ENCODE results near the gene SIK1. TPM values are rescaled to one million over a fixed set of nuclear protein-coding genes. Genes with fewer than 3 reads are reported as not detected.
"Not testable (repeated sequence)": the region's sequence is repeated elsewhere in the genome, so short reads cannot be mapped to it uniquely, and the experiment has no call there.

SIK1 gene
- polyA plus RNA-seq = 24.6 to 49.6 TPM (median 25.5 TPM) in 3 replicates
- polyA plus RNA-seq (2011; ENCODE audit: low read depth) = 94.3 TPM
- 13.1 and 26.6 TPM in 2 replicates for polyA plus RNA-seq (2011; cell fraction: cytosol; rRNA removed)
- polyA plus RNA-seq (2011; cell fraction: nucleus; rRNA removed) = 122 and 124 TPM in 2 replicates
- polyA plus RNA-seq (2012; ENCODE audit: low replicate concordance) = 15.0 and 20.4 TPM in 2 replicates
- polyA minus RNA-seq = 19.9 to 37.9 TPM (median 25.2 TPM) in 3 replicates
- polyA minus RNA-seq (2011; cell fraction: cytosol; rRNA and poly(A)+ RNA removed) = 59.5 TPM
- 43.2 and 64.8 TPM in 2 replicates for polyA minus RNA-seq (2011; cell fraction: nucleus; rRNA and poly(A)+ RNA removed)

DNA sequence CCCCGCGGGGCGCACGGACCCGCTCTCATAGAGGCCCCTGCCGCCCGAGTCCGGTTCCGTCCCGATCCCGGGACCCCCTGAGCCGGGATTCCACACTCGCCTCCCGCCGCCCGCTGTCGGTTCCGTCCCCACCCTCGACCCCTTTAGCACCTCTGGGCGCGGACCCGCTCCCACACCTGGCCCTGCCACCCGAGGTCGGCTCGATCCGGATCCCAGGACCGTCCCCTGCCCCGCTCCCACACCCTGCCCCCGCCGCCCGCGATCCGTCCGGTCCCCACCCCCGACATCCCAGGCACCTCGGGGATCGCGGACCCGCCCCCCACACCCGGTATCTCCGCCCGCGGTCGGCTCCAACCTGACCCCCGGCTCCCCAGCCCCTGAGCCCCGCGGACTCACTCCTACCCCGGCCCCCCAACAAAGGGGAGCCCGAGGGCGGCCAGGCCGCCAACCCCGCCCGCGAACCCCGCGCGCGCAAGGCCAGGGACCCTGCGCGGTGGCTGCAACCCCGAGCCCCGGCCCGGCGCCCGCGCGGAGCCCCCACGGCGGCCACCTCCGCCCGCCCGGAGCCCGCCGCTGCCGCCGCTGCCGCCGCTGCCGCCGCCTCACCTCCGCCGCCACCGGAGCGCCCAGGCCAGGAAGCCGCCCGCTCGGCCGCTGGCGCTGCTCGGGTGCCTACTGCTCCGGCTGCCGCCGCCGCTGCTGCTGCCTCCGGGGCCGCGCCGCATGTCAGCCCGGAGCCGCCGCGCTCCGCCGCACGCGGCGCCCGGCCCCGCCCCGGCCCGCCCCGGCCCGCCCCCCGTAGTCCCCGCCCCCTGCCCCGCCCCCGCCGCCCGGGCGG is at the start of gene SIK1:
Gene SIK1, minus strand, starts transcription at position 728 of the 838 bp plus-strand sequence. CDS start 953 bp downstream, outside the sequence.
- FAIRE-seq; H3K79me2 ChIP-seq (ENCODE audit: control insufficient read depth, insufficient read depth, low read length); H3K27ac ChIP-seq (ENCODE audit: control insufficient read depth, insufficient read depth, low read length); H3K9me3 ChIP-seq (ENCODE audit: control insufficient read depth, low read depth, low read length); H3K4me2 ChIP-seq (ENCODE audit: control insufficient read depth, extremely low read depth, insufficient read depth, low read depth, low read length); dilution Hi-C loops (cut with MboI; ENCODE audit: extremely low pct_ligation_motif_present, low sequenced_read_pairs); H2AFZ ChIP-seq (ENCODE audit: control insufficient read depth, low read length); DNase-seq (ENCODE audit: low read depth, low spot score); H3K9me1 ChIP-seq (ENCODE audit: control insufficient read depth, extremely low read depth, insufficient read depth, low read length); H3K4me1 ChIP-seq (ENCODE audit: control insufficient read depth, extremely low read depth, insufficient read depth, low read length); H3K9ac ChIP-seq (ENCODE audit: control insufficient read depth, extremely low read depth, insufficient read depth, low read length); H3K4me3 ChIP-seq (ENCODE audit: control insufficient read depth in 2 of 3, extremely low read depth in 1 of 3, insufficient read depth in 2 of 3, low read depth in 1 of 3, low read length in 3 of 3); H4K20me1 ChIP-seq (ENCODE audit: control insufficient read depth, extremely low read depth, insufficient read depth, low read length); H3K27me3 ChIP-seq (ENCODE audit: control insufficient read depth, extremely low read depth, insufficient read depth, low read length); H3K36me3 ChIP-seq (ENCODE audit: control insufficient read depth in 2 of 2, extremely low read depth in 1 of 2, insufficient read depth in 2 of 2, low read length in 2 of 2): not testable (repeated sequence)

DNA sequence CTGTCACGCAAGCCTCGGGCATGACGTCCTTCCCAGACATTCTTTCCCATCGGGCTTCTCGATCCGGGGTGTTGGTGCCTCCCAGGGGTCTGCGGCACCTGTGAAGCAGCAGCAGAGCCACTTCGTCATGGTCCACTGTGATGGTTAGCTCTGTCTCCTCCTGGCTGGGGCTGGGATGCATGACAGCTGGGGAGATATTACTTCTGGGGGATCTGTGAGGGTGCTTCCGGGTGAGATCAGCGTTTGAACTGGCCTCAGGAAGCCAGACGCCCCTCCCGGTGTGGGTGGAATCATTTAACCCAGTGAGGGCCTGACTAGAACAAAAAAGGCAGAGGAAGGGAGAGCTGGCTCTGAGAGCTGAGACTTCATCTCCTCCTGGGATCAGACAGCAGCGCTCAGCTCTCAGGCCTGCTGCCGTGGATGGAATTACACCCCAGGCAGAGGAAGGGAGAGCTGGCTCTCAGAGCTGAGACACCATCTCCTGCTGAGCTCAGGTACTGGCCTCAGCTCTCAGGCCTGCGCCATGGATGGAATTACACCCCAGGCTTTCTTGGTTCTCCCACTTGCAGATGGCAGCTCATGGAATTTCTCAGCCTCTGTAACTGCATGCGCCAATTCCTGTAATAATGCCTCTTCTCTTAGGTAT is 44.8 kb upstream of the SIK1 start:
- dilution Hi-C loops (cut with MboI; ENCODE audit: extremely low pct_ligation_motif_present, low sequenced_read_pairs); FAIRE-seq: not testable (repeated sequence)

DNA sequence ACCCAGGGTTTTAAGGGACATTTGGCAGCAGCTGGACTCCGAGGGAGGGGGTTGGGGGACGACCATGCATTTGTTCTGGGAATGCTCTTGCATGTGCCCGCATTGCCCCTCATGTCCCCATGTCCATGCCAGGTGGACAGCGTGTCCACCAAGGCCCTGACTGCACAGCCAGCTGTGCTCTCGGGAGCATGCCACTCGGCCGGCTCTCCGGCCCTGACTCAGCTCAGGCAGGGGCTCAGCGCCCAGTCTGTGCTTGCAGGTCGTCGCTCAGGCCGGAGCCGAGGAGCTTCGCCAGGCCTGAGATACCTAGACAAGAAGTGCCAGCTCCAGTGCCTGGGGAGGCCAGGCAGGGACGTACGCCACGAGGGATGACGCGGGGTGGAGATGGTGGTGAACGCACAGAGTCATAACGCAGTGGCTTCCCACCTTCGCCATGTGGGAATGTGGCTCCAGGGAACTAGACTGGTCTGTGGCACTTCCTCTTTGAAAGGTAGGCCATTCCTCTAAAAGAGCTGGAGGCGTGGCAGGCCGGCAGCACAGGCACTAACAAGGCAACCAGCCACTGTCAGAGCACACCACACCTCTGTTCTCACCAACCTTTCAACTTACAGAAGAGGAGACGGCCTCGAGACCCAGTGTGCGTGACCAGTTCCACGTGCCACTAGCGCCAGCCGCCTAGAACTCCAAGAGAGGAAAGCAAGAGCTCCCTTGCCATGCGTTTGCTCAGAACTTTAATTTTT is 43.0 kb upstream of the SIK1 start:
- dilution Hi-C loops (cut with MboI; ENCODE audit: extremely low pct_ligation_motif_present, low sequenced_read_pairs) = not testable (repeated sequence)

More for the DNA sequence above, 44.8 kb upstream of the SIK1 start:
- not testable (repeated sequence) for H4K20me1 ChIP-seq (ENCODE audit: control insufficient read depth, extremely low read depth, insufficient read depth, low read length); H3K27me3 ChIP-seq (ENCODE audit: control insufficient read depth, extremely low read depth, insufficient read depth, low read length); DNase-seq (ENCODE audit: low read depth, low spot score); H3K9ac ChIP-seq (ENCODE audit: control insufficient read depth, extremely low read depth, insufficient read depth, low read length); H3K79me2 ChIP-seq (ENCODE audit: control insufficient read depth, insufficient read depth, low read length); H3K9me3 ChIP-seq (ENCODE audit: control insufficient read depth, low read depth, low read length); H3K4me1 ChIP-seq (ENCODE audit: control insufficient read depth, extremely low read depth, insufficient read depth, low read length); H2AFZ ChIP-seq (ENCODE audit: control insufficient read depth, low read length); H3K36me3 ChIP-seq (ENCODE audit: control insufficient read depth in 2 of 2, extremely low read depth in 1 of 2, insufficient read depth in 2 of 2, low read length in 2 of 2); H3K4me3 ChIP-seq (ENCODE audit: control insufficient read depth in 2 of 3, extremely low read depth in 1 of 3, insufficient read depth in 2 of 3, low read depth in 1 of 3, low read length in 3 of 3); H3K27ac ChIP-seq (ENCODE audit: control insufficient read depth, insufficient read depth, low read length); H3K4me2 ChIP-seq (ENCODE audit: control insufficient read depth, extremely low read depth, insufficient read depth, low read depth, low read length); H3K9me1 ChIP-seq (ENCODE audit: control insufficient read depth, extremely low read depth, insufficient read depth, low read length)

More for the DNA sequence above, 43.0 kb upstream of the SIK1 start:
- FAIRE-seq; H3K79me2 ChIP-seq (ENCODE audit: control insufficient read depth, insufficient read depth, low read length); H3K36me3 ChIP-seq (ENCODE audit: control insufficient read depth in 2 of 2, extremely low read depth in 1 of 2, insufficient read depth in 2 of 2, low read length in 2 of 2); H3K9me3 ChIP-seq (ENCODE audit: control insufficient read depth, low read depth, low read length); H3K4me3 ChIP-seq (ENCODE audit: control insufficient read depth in 2 of 3, extremely low read depth in 1 of 3, insufficient read depth in 2 of 3, low read depth in 1 of 3, low read length in 3 of 3); H3K9me1 ChIP-seq (ENCODE audit: control insufficient read depth, extremely low read depth, insufficient read depth, low read length); H3K9ac ChIP-seq (ENCODE audit: control insufficient read depth, extremely low read depth, insufficient read depth, low read length); H3K27me3 ChIP-seq (ENCODE audit: control insufficient read depth, extremely low read depth, insufficient read depth, low read length); H2AFZ ChIP-seq (ENCODE audit: control insufficient read depth, low read length); H3K27ac ChIP-seq (ENCODE audit: control insufficient read depth, insufficient read depth, low read length); H3K4me1 ChIP-seq (ENCODE audit: control insufficient read depth, extremely low read depth, insufficient read depth, low read length); H3K4me2 ChIP-seq (ENCODE audit: control insufficient read depth, extremely low read depth, insufficient read depth, low read depth, low read length); H4K20me1 ChIP-seq (ENCODE audit: control insufficient read depth, extremely low read depth, insufficient read depth, low read length); DNase-seq (ENCODE audit: low read depth, low spot score): not testable (repeated sequence)
